MCF 10A (cell line): Measurements from ENCODE around the gene CRIM1. TPM values are rescaled to one million over a fixed set of nuclear protein-coding genes. Genes with fewer than 3 reads are reported as not detected.

Source experiments
- BruUV-seq: library from RNA; stranded (reverse); fragments of 400-500 nt; replicated peaks from 2 replicates; lab custom pipeline; 2021; lab: Mats Ljungman, UMichigan
- CTCF ChIA-PET: fragments of 300-600 bp; sonication (Branson Sonifier 250); formaldehyde crosslinking; extraction: SDS; loops from one replicate; lab custom pipeline; 2021; ENCODE audit warnings: antibody characterized with exemption, inconsistent platforms; lab: Yijun Ruan, JAX
- POLR2A ChIA-PET: fragments of 300-600, 350-650 bp; sonication (Branson Sonifier 250); formaldehyde crosslinking; extraction: SDS; loops from one replicate; lab custom pipeline; 2020; ENCODE audit warnings: antibody characterized with exemption, inconsistent platforms; lab: Yijun Ruan, JAX
- DNase-seq: peaks from one replicate; pipeline ENCODE4 v3.0.0-alpha.2; 2018; ENCODE audit not compliant: unreplicated experiment
- H3K27ac Mint-ChIP-seq: one replicate; pipeline ENCODE4 v1.8.0; 2022; ENCODE audit warnings: mild to moderate bottlenecking, low read depth, mixed read lengths; ENCODE audit not compliant: unreplicated experiment
- H3K27me3 Mint-ChIP-seq: one replicate; pipeline ENCODE4 v1.8.0; 2022; ENCODE audit warnings: mixed read lengths; ENCODE audit not compliant: insufficient read depth, unreplicated experiment
- H3K36me3 Mint-ChIP-seq: one replicate; pipeline ENCODE4 v1.8.0; 2022; ENCODE audit warnings: mild to moderate bottlenecking, moderate library complexity, mixed read lengths; ENCODE audit not compliant: insufficient read depth, unreplicated experiment
- H3K4me1 Mint-ChIP-seq: one replicate; pipeline ENCODE4 v1.8.0; 2022; ENCODE audit warnings: mixed read lengths; ENCODE audit not compliant: insufficient read depth, unreplicated experiment
- H3K4me3 Mint-ChIP-seq: one replicate; pipeline ENCODE4 v1.8.0; 2022; ENCODE audit warnings: mild to moderate bottlenecking, moderate library complexity, mixed read lengths; ENCODE audit not compliant: unreplicated experiment
- H3K9me3 Mint-ChIP-seq: one replicate; pipeline ENCODE4 v1.8.0; 2022; ENCODE audit warnings: mixed read lengths; ENCODE audit not compliant: unreplicated experiment
- intact Hi-C: fragments of 100-400 bp; cut with micrococcal nuclease; formaldehyde crosslinking; loops from 2 replicates; pipeline ENCODE4 v1.14.1; 2022
- total RNA-seq: library from RNA; stranded (reverse); gene quantifications from 2 replicates; pipeline ENCODE4 v1.2.3, GENCODE V29; 2022
- TF ChIP-seq, protein P1 (sequence below): fragments of 200-600 bp; IDR thresholded peaks from one replicate; pipeline ENCODE4 v1.8.0; 2022; ENCODE audit warnings: antibody characterized with exemption, mild to moderate bottlenecking; ENCODE audit not compliant: unreplicated experiment

Gene CRIM1
- total RNA-seq, 1 experiment from 2014 or later, result 185 TPM

DNA sequence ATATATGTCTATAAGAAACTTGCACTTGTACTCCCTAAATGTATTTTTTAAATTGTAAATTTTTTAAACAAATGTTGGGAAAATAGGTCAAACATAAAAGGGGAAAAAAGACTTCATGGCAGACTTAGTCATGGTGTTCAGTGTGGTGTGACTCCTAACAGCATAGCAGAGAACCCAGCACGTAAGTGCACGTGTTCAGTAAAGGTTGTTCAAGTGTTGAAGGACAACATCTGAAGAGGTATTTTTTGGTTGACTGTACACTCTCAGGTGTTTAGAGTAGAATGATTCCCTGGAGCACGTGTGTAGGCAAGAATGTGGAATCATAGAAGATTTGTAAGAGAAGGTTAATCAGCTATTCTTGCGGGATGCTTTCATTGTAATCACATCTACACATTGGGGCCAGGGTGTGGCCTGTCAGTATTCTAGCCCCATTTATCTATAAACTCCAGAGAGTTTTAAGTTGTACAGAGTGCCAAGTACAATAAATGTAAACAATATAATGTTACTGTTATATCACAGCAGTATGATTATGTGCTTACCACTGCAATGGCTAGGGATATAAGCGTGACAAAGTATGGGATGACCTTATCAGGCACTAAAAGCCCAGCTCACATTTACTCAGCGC lies 106.8 kb downstream of the CRIM1 start:
- H3K4me3 Mint-ChIP-seq, result no peak overlapping the region

DNA sequence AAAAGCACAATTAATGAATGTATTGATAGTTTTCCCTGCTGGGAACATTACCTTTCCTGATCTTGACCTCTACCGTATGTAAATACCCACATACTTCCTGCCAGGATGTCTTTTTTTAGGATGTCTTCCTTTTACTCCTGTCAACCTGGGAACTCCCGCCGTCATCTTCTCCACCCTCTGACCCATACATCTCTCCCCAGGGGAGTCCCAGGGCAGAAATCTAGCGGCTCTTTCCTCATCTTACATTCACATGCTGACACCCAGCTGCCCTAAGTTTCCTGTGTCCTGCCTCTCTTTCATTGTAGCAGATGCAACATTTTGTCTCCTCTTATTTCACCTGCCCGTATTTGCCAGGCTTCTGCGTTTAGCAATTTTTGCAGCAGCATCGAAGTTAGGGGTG lies 107.8 kb downstream of the CRIM1 start:
- TF ChIP-seq, protein P1, sequence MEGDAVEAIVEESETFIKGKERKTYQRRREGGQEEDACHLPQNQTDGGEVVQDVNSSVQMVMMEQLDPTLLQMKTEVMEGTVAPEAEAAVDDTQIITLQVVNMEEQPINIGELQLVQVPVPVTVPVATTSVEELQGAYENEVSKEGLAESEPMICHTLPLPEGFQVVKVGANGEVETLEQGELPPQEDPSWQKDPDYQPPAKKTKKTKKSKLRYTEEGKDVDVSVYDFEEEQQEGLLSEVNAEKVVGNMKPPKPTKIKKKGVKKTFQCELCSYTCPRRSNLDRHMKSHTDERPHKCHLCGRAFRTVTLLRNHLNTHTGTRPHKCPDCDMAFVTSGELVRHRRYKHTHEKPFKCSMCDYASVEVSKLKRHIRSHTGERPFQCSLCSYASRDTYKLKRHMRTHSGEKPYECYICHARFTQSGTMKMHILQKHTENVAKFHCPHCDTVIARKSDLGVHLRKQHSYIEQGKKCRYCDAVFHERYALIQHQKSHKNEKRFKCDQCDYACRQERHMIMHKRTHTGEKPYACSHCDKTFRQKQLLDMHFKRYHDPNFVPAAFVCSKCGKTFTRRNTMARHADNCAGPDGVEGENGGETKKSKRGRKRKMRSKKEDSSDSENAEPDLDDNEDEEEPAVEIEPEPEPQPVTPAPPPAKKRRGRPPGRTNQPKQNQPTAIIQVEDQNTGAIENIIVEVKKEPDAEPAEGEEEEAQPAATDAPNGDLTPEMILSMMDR, result no peak
- Mint-ChIP-seq H3K4me3 (no peak overlapping the region), H3K27ac (peak overlapping the region; percentile 6), H3K9me3 (no peaks in the 10 kb centered on the region), H3K27me3 (no peaks in the 10 kb centered on the region), H3K36me3 (peaks cover 57% of the 10 kb centered on the region), H3K4me1 (peaks cover 6% of the 10 kb centered on the region)
- ChIA-PET POLR2A (no interaction called here), CTCF (interaction anchor here (0.6 to 4.6 kb wide), 4 partner anchors 9 to 111 kb away, joined by 3 to 40 read pairs (median 3); no protein-coding TSS in a partner anchor)
- DNase-seq, result no peak
- intact Hi-C loops, result no loop called here
- BruUV-seq, result no TSS peak

More for the DNA sequence above, 106.8 kb downstream of the CRIM1 start:
- H3K27ac Mint-ChIP-seq, result no peak overlapping the region
- peaks cover 55% of the 10 kb centered on the region for H3K36me3 Mint-ChIP-seq
- no peak for DNase-seq
- intact Hi-C loops, result no loop called here
- TF ChIP-seq, protein P1, result no peak
- ChIA-PET CTCF (interaction anchor here (0.6 to 5.7 kb wide), 18 partner anchors 8 to 110 kb away, joined by 3 to 82 read pairs (median 3); no protein-coding TSS in a partner anchor), POLR2A (interaction anchor here (1.0 to 5.5 kb wide), 10 partner anchors 10 to 112 kb away, joined by 3 to 48 read pairs (median 14); partner anchors contain the start of gene CRIM1)
- BruUV-seq, result TSS peak; percentile 7
- H3K27me3 Mint-ChIP-seq, result no peaks in the 10 kb centered on the region
- H3K9me3 Mint-ChIP-seq, result no peaks in the 10 kb centered on the region
- H3K4me1 Mint-ChIP-seq, result peaks cover 6% of the 10 kb centered on the region

GRCh38 chr2:36464006-36464721 lies 108.6 kb downstream of the CRIM1 start:
- no TSS peak for BruUV-seq
- ChIA-PET CTCF (interaction anchor here (1.7 kb wide), 1 partner anchor 107 kb away, joined by 3 read pairs; no protein-coding TSS in a partner anchor), POLR2A (no interaction called here)
- Mint-ChIP-seq H3K27ac (no peak overlapping the region), H3K27me3 (no peaks in the 10 kb centered on the region), H3K9me3 (no peaks in the 10 kb centered on the region), H3K4me1 (peaks cover 6% of the 10 kb centered on the region), H3K36me3 (peaks cover 63% of the 10 kb centered on the region), H3K4me3 (no peak overlapping the region)
- intact Hi-C loops, result no loop called here
- DNase-seq, result no peak
- TF ChIP-seq, protein P1, result no peak

- H3K27me3 Mint-ChIP-seq, result no peaks in the 10 kb centered on the region
- BruUV-seq, result no TSS peak
- H3K4me3 Mint-ChIP-seq, result no peak overlapping the region
- CTCF ChIA-PET, result interaction anchor here (1.0 kb wide), 1 partner anchor 90 kb away, joined by 3 read pairs; no protein-coding TSS in a partner anchor
- POLR2A ChIA-PET, result no interaction called here
- DNase-seq, result no peak
- H3K36me3 Mint-ChIP-seq, result peaks cover 72% of the 10 kb centered on the region
- H3K9me3 Mint-ChIP-seq, result no peaks in the 10 kb centered on the region
- TF ChIP-seq, protein P1, result no peak
- peaks cover 11% of the 10 kb centered on the region for H3K4me1 Mint-ChIP-seq
- no peak overlapping the region for H3K27ac Mint-ChIP-seq
- intact Hi-C loops, result no loop called here
Measured at GRCh38 chr2:36466135-36466534, 110.6 kb downstream of the CRIM1 start.
